NCI-H82 (cell line): ENCODE results near the gene KLF16.

Experiments used
- DNase-seq: peaks from one replicate; lab custom pipeline; 2025; lab: John Stamatoyannopoulos, UW

The KLF16 gene

DNA sequence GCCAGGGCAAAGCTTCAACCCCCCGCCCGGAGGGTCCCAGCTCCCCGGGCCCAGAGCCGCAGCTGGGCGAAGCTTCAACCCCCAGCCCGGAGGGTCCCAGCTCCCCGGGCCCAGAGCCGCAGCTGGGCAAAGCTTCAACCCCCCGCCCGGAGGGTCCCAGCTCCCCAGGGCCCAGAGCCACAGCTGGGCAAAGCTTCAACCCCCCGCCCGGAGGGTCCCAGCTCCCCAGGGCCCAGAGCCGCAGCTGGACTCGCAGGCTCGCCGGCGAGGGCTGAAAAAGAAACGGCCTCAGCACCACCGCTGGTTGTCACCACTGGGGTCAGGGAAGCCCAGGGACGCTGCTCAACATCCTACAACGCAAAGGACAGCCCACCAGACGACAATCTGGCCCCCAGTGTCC, 20.3 kb downstream of the KLF16 start:
- DNase-seq: no peak

GRCh38 chr19:1841209-1841924, 22.0 kb downstream of the KLF16 start:
- DNase-seq: no peak

DNA sequence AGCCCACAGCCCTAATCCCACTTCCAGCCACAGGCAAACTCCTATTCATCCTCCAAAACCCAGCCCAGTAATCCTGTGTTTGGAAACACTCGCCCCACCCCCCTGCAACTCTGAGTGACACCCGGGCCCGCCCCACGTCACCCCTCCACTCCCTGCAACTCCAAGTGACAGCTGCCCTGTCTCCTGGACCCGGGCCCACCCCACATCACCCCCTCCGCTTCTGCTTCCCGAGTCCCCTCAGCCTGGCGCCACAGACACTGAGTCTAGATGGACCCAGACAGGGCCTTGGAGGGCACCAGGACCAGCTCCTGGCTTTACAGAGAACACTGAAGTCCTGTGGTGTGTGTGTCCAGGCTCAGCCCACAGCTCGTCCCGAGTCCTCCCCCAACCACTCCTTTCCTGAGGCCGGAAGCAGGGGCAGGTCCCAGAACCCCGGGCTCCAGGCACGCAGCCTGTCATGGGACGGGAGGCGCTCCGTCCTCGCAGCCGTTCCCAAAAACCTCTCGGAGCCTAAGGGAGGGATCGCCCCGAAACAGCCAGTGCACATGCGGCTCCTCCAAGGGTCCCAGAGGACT, 22.8 kb downstream of the KLF16 start:
- DNase-seq: no peak

DNA sequence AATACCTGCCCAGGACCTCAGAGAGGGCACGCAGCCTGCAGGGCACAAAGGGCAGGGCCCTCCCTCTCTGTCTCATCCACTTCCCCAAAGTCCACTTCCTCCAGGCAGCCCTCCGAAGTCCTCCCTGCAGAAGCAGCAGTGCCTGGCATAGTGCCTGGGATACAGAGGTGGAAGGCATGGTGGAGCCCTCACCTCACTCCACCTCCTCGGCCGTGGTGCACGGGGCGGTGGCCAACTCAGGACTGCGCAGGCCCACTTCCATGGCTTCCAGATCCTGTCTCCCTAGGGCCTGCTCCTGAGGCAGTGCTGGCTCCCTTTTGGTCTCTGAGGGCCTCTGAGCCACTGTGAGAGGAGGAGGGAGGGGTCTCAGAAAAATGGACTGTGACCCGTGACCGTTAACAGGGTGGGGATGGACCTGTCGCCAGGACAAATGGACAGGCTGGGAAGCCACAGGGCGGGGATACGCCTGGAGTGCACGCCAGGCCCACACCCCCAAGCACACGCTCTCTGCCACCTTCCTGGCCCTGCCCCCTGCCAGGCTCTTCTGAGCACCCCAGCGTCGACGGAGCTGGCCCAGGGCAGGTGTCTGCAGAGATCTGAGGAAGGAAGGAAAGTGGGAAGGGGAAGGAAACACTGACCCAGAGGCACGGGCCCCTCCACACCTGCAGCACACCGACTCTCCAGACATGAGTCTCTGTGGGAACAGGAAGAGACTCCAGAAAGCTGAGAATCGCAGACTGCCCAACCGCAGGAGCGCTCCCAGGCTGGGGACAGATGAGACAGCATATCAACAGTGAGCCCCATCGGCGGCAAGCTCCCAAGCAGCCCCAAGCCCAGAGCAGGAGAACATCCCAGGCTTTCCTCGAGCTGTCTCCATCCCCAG, 23.5 kb downstream of the KLF16 start:
- no peak for DNase-seq

GRCh38 chr19:1837625-1838105, 25.7 kb downstream of the KLF16 start:
- DNase-seq: peak; percentile 50

DNA sequence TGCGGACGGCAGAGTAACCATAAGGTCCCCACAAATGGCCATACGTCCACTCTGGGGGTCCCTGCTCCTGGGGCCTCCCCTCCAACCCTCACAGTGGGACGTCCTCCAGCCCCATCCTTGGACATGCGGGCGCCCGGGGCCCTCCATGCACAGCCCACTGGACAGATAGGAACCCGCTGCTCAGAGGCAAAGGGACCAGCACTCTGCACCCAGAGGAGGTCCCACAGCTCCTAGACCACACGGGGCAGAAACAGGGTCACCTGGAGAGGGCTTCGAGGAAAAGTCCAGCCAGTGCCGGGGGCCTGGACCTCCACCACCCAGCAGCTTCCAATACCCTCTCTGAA, 26.2 kb downstream of the KLF16 start:
- no peak for DNase-seq

DNA sequence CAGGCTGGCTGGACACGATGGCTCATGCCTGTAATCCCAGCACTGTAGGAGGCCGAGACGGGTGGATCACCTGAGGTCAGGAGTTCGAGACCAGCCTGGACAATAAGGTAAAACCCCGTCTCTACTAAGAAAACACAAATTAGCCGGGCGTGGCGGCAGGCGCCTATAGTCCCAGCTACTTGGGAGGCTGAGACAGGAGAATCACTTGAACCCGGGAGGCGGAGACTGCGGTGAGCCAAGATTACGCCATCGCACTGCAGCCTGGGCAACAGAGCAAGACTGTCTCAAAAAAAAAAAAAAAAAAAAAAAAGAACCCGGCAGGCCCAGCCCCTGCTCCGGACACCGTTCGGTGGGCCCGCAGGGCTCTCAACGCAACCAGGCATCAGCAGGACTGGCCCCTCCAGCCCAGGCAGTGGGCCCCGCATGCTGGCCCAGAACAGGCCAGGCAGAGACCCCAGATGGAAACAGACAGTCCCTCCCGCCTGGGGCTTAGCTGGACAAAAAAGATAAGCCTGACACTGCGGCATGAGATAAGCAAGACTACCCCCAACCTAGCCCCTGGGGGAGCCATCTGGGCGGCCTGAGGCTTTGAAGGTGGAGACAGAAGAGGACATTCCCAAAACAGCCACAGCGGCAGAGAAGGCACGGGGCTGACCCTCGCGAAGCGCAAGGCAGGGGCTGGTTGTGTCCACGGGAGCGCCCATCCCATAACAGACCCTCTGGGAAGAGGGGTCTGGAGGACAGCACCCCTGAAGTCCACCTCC, 26.7 kb downstream of the KLF16 start:
- DNase-seq: no peak

GRCh38 chr19:1833540-1833939, 29.8 kb downstream of the KLF16 start:
- DNase-seq: no peak

DNA sequence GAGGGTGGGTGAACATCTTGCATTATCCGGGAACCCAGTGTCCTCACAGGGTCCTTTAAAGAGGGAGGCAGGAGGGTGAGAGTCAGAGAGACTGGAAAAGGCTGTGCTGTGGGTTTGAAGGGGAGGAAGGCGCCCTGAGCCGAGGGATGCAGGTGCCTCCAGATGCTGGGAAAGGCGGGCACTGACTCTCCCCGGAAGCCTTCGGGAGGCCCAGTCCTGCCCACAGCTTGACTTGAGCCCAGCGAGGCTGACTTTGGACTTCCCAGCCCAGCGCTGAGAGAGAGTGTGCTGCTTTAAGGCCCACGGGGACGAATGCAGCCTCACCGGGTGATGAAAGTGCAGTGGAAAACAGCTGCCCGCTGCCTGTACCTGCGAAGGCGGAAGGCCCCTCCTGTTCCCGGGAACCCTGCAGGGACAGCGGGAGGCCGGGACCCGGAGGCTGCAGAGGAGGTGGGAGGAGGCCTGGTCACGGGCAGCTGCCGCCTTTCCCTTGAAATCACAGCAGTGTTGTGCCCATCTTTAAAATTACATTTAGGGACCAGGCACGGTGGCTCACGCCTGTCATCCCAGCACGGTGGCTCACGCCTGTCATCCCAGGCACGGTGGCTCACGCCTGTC, 31.2 kb downstream of the KLF16 start:
- DNase-seq: no peak

- DNase-seq: no peak
These were observed 32.4 kb downstream of the KLF16 start for GRCh38 chr19:1830978-1831377.

GRCh38 chr19:1830568-1830967, 32.8 kb downstream of the KLF16 start:
- no peak for DNase-seq

DNA sequence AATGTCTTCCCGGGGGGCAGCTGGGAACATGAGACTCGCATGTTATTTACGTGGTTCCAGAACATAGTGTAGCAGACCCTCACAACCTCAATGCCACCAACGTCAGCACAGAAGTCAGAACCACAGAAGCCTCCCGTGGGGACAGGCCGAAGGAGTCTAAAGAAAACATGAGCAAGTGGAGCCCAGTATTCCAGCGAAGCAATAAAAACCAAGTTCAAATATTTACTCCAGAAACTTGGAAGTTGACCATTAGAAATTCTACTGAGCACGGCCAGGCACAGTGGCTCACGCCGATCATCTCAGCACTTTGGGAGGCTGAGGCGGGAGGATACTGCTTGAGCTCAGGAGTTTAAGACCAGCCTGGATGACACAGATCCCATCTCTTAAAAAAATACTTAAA, 33.4 kb downstream of the KLF16 start:
- DNase-seq: no peak

GRCh38 chr19:1828279-1829238, 34.8 kb downstream of the KLF16 start:
- no peak for DNase-seq

DNA sequence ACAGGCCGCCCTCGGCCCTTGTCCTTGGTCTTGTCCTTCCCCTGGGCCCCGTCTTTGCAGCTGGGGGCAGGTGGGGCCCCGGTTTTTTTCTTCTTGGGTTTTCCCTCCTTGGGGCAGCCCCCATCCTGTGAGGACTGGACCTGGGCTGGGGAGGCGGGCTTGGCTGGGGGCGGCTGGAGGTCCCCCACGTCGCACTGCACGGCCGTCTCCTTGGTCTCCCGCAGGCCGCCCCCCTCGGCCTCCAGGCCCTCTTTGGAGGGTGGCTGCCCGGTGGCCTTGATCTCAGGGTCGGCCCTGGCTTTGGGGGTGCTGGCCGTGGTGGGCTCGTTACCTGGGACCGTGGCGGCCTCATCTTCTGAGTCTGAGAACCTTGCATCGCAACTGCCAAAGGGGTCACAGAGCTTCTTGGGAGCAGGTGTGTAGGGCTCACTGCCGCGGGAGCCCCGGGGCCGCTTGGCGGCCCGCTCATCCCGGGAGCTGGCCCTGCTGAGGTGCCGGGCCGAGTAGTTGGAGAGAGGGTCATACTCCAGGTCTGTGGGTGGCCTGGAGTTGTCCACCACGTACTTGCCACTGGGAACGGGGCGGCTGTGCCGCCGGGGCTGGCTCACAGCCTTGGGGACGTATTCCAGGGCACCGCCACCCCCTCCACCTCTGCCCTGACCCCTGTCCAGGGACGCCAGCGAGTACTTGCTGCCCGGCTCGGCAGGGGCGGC, 35.7 kb downstream of the KLF16 start:
- no peak for DNase-seq

DNA sequence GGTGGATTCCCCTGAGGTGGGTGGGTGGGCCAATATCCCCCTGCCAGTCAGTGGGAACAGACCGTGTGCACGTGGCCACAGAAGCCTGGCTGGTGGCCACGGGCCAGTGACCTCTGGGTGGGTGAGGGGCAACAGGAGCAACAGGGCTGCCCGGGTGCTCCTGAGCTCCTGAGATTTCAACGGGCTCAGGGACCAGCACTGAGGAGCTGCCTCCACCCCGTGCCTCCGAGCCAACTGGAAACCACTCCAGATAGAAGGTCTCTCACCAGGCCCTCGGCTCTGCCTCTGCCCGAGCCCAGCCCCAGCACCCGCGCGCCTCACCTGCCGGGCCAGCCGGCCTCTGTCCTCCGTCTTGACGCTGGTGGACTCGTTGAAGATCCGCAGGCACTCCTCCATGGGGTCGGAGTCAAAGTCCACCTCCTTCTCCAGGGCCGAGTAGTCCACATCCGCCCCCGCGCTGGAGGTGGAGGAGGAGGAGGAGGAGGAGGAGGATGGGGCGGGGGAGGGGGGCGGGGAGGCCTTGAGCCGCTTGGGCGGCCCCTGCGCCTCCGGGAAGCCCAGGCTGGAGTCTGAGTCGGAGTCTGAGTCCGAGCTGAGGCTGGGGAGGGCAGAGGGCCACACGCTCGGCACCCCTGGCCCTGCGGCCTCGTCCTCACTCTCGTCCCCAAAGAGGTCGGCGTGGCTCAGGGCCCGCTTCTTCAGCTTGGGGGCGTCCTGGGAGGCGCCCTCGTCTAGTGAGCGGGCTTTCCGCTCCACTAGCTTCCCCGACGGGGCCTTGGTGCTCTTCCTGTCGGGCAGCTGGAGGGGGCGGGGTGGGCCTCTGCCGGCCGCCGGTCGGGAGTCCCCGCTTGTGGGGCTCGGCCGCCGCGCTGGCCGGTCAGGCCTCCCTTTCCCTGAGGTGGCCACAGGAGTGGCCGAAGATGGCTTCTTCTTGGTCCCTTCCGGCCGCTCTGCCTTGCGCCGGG, 36.5 kb downstream of the KLF16 start:
- DNase-seq: peak; percentile 39

GRCh38 chr19:1825909-1826556, 37.3 kb downstream of the KLF16 start:
- DNase-seq: peak; percentile 84

DNA sequence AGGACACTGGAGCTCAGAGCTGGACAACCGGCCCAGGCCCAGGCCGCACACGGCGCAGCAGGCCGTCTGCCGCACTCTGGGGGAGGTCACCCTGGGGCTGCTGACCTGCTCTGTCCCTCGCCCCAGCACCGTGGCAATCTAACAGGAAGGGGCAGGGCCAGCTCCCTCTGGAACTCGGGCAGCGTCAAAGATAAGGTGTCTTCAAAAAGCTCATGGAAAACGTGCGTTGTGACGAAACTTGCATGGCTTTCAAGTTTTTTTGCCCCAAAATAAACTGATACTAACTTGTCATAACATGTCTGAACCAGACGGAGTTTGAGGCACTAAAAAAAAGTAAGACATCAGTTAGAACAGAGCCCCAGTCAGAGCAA, 39.1 kb downstream of the KLF16 start:
- DNase-seq: no peak

DNA sequence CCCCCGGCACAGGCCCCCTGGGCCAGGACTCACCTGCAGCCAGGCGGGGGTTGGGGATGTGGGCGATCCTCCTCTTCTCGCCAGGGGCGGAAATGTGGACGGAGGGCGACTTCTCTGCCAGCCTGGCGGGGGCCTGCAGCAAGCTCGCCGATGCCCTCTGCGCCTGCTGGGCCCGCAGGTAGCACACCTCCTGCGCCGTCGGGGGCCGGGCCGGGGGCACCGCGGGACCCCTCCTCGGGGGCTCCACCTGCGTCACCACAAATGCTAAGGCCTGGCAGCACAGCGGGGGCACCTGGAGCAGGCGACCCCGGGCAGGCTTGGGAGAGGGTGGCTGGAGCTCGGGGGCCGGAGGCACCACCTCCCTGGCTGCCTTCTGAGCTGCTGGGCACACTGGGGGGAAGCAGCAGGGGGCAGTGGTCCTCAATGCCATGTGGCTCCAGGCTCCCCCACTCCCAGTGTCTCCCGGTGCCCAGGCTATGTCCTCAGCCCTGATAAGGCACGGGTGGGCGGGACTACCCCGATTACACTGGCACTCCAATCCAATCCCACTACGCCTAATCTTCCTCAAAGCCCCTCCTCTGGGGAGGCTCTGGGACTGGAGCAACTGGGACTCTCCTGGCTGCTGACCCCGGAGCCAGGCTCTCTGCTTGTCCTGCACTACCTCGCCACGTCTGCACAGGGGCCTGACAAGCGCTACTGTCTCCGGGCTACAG, 39.7 kb downstream of the KLF16 start:
- DNase-seq: peak; percentile 28
